Brain microvascular endothelial cell (primary cell): ENCODE data around the gene SETMAR.

Source experiments
- DNase-seq: peaks from one replicate; pipeline ENCODE4 v3.0.0-alpha.2; 2020
- H3K27ac ChIP-seq: fragments of 250-450 bp; sonication (Bioruptor Pico); 2 replicates; pipeline ENCODE4 v1.5.1; 2020; ENCODE audit warnings: mild to moderate bottlenecking, moderate library complexity
- H3K27me3 ChIP-seq: fragments of 250-450 bp; sonication (Bioruptor Pico); replicated peaks from 2 replicates; pipeline ENCODE4 v1.5.1; 2020; ENCODE audit warnings: mild to moderate bottlenecking
- H3K36me3 ChIP-seq: fragments of 250-450 bp; sonication (Bioruptor Pico); replicated peaks from 2 replicates; pipeline ENCODE4 v1.5.1; 2020; ENCODE audit warnings: mild to moderate bottlenecking
- H3K4me3 ChIP-seq: 2 replicates; pipeline ENCODE4 v1.5.1; 2011; ENCODE audit warnings: low read depth, mild to moderate bottlenecking, control low read depth, low read length, moderate library complexity
- in situ Hi-C: cut with HindIII; loops from 2 replicates; pipeline ENCODE4 v1.10.0; 2017; ENCODE audit warnings: low sequenced_read_pairs, low pct_ligation_motif_present
- TF ChIP-seq, protein P1 (sequence below): IDR thresholded peaks from 2 replicates; pipeline ENCODE4 v1.5.1; 2011; ENCODE audit warnings: low read depth, mild to moderate bottlenecking, moderate library complexity, low read length, control low read depth, inconsistent platforms; ENCODE audit errors: missing control alignments

Gene SETMAR

GRCh38 chr3:4341336-4341675 lies 38.1 kb downstream of the SETMAR start:
- TF ChIP-seq, protein P1, sequence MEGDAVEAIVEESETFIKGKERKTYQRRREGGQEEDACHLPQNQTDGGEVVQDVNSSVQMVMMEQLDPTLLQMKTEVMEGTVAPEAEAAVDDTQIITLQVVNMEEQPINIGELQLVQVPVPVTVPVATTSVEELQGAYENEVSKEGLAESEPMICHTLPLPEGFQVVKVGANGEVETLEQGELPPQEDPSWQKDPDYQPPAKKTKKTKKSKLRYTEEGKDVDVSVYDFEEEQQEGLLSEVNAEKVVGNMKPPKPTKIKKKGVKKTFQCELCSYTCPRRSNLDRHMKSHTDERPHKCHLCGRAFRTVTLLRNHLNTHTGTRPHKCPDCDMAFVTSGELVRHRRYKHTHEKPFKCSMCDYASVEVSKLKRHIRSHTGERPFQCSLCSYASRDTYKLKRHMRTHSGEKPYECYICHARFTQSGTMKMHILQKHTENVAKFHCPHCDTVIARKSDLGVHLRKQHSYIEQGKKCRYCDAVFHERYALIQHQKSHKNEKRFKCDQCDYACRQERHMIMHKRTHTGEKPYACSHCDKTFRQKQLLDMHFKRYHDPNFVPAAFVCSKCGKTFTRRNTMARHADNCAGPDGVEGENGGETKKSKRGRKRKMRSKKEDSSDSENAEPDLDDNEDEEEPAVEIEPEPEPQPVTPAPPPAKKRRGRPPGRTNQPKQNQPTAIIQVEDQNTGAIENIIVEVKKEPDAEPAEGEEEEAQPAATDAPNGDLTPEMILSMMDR = no peak
- Histone ChIP-seq H3K27ac (no peak overlapping the region), H3K27me3 (no peaks in the 10 kb centered on the region), H3K4me3 (no peak overlapping the region), H3K36me3 (no peaks in the 10 kb centered on the region)
- DNase-seq = no peak
- in situ Hi-C loops = no loop called here

- in situ Hi-C loops = no loop called here
Observed at GRCh38 chr3:4343258-4343657, 40.1 kb downstream of the SETMAR start.

GRCh38 chr3:4350789-4351163 lies 47.6 kb downstream of the SETMAR start:
- peak; percentile 44 for DNase-seq
- H3K36me3 ChIP-seq = no peaks in the 10 kb centered on the region
- no peak overlapping the region for H3K4me3 ChIP-seq
- in situ Hi-C loops = no loop called here
- no peaks in the 10 kb centered on the region for H3K27me3 ChIP-seq
- no peak overlapping the region for H3K27ac ChIP-seq
- TF ChIP-seq, protein P1 = peak; percentile 66

More at GRCh38 chr3:4343258-4343657, 40.1 kb downstream of the SETMAR start:
- H3K27ac ChIP-seq = no peak overlapping the region
- H3K36me3 ChIP-seq = no peaks in the 10 kb centered on the region
- DNase-seq = no peak
- TF ChIP-seq, protein P1 = no peak
- H3K4me3 ChIP-seq = no peak overlapping the region
- H3K27me3 ChIP-seq = no peaks in the 10 kb centered on the region

GRCh38 chr3:4351164-4351855 lies 48.1 kb downstream of the SETMAR start:
- Histone ChIP-seq H3K4me3 (peak overlapping the region; percentile 39), H3K27me3 (no peaks in the 10 kb centered on the region), H3K27ac (no peak overlapping the region), H3K36me3 (no peaks in the 10 kb centered on the region)
- in situ Hi-C loops = no loop called here
- DNase-seq = peak; percentile 10
- TF ChIP-seq, protein P1 = no peak

DNA sequence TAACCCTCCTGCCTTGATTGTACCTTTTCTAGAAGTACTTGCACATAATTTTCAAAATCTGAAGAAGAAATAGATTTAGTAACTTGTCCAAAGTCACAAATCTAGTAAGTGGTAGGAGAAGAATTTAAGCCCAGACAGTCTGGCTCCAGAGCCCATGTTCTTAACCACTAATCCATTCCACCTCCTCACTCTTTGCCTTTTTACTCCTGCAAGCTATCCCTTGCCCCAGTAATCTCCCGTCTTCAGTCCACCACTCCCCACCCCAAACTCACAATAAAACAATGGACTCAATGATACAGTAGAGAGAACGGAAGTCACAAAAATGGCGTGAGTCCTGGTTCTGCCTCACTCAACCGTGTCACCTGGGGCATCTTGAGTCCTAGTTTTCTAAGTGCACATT lies 48.7 kb downstream of the SETMAR start:
- Histone ChIP-seq H3K36me3 (no peaks in the 10 kb centered on the region), H3K4me3 (no peak overlapping the region), H3K27ac (no peak overlapping the region), H3K27me3 (no peaks in the 10 kb centered on the region)
- no peak for DNase-seq
- TF ChIP-seq, protein P1 = no peak
- in situ Hi-C loops = no loop called here

GRCh38 chr3:4355401-4356219 lies 52.4 kb downstream of the SETMAR start:
- DNase-seq = no peak
- Histone ChIP-seq H3K27ac (no peak overlapping the region), H3K27me3 (no peaks in the 10 kb centered on the region), H3K4me3 (no peak overlapping the region), H3K36me3 (no peaks in the 10 kb centered on the region)
- TF ChIP-seq, protein P1 = no peak
- in situ Hi-C loops = no loop called here
